ENCODE measurements around the gene SMARCD3. TPM values are rescaled to one million over a fixed set of nuclear protein-coding genes. Genes with fewer than 3 reads are reported as not detected.

Gene SMARCD3
- total and polyA plus RNA-seq, 7 donors = 4.2 to 63.1 (median 38.8) TPM

- Histone ChIP-seq H3K27ac (peak overlapping the region in 1 of 4 donors; percentile 94), H3K4me3 (peak overlapping the region in 1 of 4 donors; percentile 52), H3K9me3 (no peaks in the 10 kb centered on the region), H3K36me3 (peaks cover 0 to 32% (median 23%) of the 10 kb centered on the region in 4 donors), H3K4me1 (peaks cover 0 to 61% (median 55%) of the 10 kb centered on the region in 4 donors), H3K27me3 (peaks cover 0 to 6% (median 2%) of the 10 kb centered on the region in 3 donors)
- TF ChIP-seq CTCF (IDR thresholded peaks at IDR 0.05) (peak; percentile 56 to 91 (median 72)), POLR2A (IDR thresholded peaks at IDR 0.05) (no peak), POLR2AphosphoS5 (IDR thresholded peaks at IDR 0.05) (no peak)
- WGBS, 2 donors = 17 to 27% methylated on average over 10 of the region's 10 CpGs
- no peak for DNase-seq
- intact Hi-C loops (cut with DNase I) = loop anchor here (1.0 kb wide), 1 partner anchor 59 kb away; no protein-coding TSS in a partner anchor
Observed at GRCh38 chr7:151244196-151244840, 4.2 kb downstream of the SMARCD3 start.

GRCh38 chr7:151243408-151244195 is 4.9 kb downstream of the SMARCD3 start:
- H3K4me3 ChIP-seq = no peak overlapping the region
- H3K27ac ChIP-seq = no peak overlapping the region
- peaks cover 0 to 39% (median 29%) of the 10 kb centered on the region in 4 donors for H3K36me3 ChIP-seq
- peaks cover 0 to 54% (median 51%) of the 10 kb centered on the region in 4 donors for H3K4me1 ChIP-seq
- TF ChIP-seq EP300 (IDR thresholded peaks at IDR 0.05) (no peak), POLR2AphosphoS5 (IDR thresholded peaks at IDR 0.05) (no peak), CTCF (IDR thresholded peaks at IDR 0.05) (no peak), POLR2A (IDR thresholded peaks at IDR 0.05) (no peak)
- H3K27me3 ChIP-seq = peaks cover 0 to 6% (median 2%) of the 10 kb centered on the region in 3 donors
- H3K9me3 ChIP-seq = no peaks in the 10 kb centered on the region
- DNase-seq = no peak
- intact Hi-C loops (cut with DNase I) = loop anchor here (1.0 kb wide), 1 partner anchor 60 kb away; no protein-coding TSS in a partner anchor
- 19 to 23% methylated on average over 17 of the region's 17 CpGs for WGBS, 2 donors

- Histone ChIP-seq H3K36me3 (peaks cover 0 to 45% (median 34%) of the 10 kb centered on the region in 4 donors), H3K4me3 (no peak overlapping the region), H3K9me3 (no peaks in the 10 kb centered on the region), H3K27ac (no peak overlapping the region), H3K27me3 (peaks cover 0 to 6% (median 2%) of the 10 kb centered on the region in 3 donors), H3K4me1 (peaks cover 0 to 51% (median 49%) of the 10 kb centered on the region in 4 donors)
- DNase-seq = no peak
- WGBS, 2 donors = 38% methylated on average over 2 of the region's 2 CpGs
- TF ChIP-seq POLR2A (IDR thresholded peaks at IDR 0.05) (no peak), EP300 (IDR thresholded peaks at IDR 0.05) (no peak), POLR2AphosphoS5 (IDR thresholded peaks at IDR 0.05) (no peak), CTCF (IDR thresholded peaks at IDR 0.05) (no peak)
- intact Hi-C loops (cut with DNase I) = no loop called here
Observed at GRCh38 chr7:151243045-151243349, 5.5 kb downstream of the SMARCD3 start.

GRCh38 chr7:151242159-151243044 is 6.1 kb downstream of the SMARCD3 start:
- H3K4me1 ChIP-seq = peaks cover 0 to 45% (median 44%) of the 10 kb centered on the region in 4 donors
- WGBS, 2 donors = 54 to 65% methylated on average over 20 of the region's 20 CpGs
- no peak overlapping the region for H3K4me3 ChIP-seq
- no peak overlapping the region for H3K27ac ChIP-seq
- DNase-seq = peak; percentile 64
- intact Hi-C loops (cut with DNase I) = no loop called here
- TF ChIP-seq POLR2AphosphoS5 (IDR thresholded peaks at IDR 0.05) (no peak), CTCF (IDR thresholded peaks at IDR 0.05) (no peak), EP300 (IDR thresholded peaks at IDR 0.05) (no peak), POLR2A (IDR thresholded peaks at IDR 0.05) (no peak)
- H3K36me3 ChIP-seq = peaks cover 0 to 51% (median 38%) of the 10 kb centered on the region in 4 donors
- peaks cover 0 to 6% (median 2%) of the 10 kb centered on the region in 3 donors for H3K27me3 ChIP-seq
- no peaks in the 10 kb centered on the region for H3K9me3 ChIP-seq
